Panc1 (cell line): ENCODE measurements around the gene FAM174C. TPM values are rescaled to one million over a fixed set of nuclear protein-coding genes. Genes with fewer than 3 reads are reported as not detected.

Experiments used
- ATAC-seq: fragments of 200-7000 bp; cut with Tn5 transposase; 2 replicates; pipeline ENCODE4 v1.9.1; 2020; ENCODE audit warnings: mild to moderate bottlenecking, moderate library complexity
- BruUV-seq: library from RNA; stranded (reverse); fragments of 400-500 nt; replicated peaks from 2 replicates; lab custom pipeline; 2021; lab: Mats Ljungman, UMichigan
- CTCF ChIA-PET: fragments of 300-600 bp; sonication (Branson Sonifier 250); formaldehyde crosslinking; loops from one replicate; lab custom pipeline; 2022; ENCODE audit warnings: antibody characterized with exemption; lab: Charles Lee
- POLR2A ChIA-PET: fragments of 300-600 bp; sonication (Branson Sonifier 250); formaldehyde crosslinking; loops from one replicate; lab custom pipeline; 2022; ENCODE audit warnings: antibody characterized with exemption; lab: Charles Lee
- DNase-seq: peaks from one replicate; pipeline ENCODE4 v3.0.0-alpha.2; 2010; ENCODE audit warnings: low read depth, low spot score
- H3K27ac ChIP-seq: 2 replicates; pipeline ENCODE4 v1.5.1; 2011; ENCODE audit warnings: mild to moderate bottlenecking, low read length, inconsistent platforms
- H3K27me3 ChIP-seq: fragments of 200-500 bp; sonication (Bioruptor generic); 2 replicates; pipeline ENCODE4 v1.6.0; 2014; ENCODE audit warnings: low read length, inconsistent platforms; ENCODE audit not compliant: control insufficient read depth, insufficient read depth
- H3K36me3 ChIP-seq: fragments of 200-500 bp; sonication (Bioruptor generic); 2 replicates; pipeline ENCODE4 v1.5.1; 2014; ENCODE audit warnings: inconsistent platforms, mild to moderate bottlenecking, low read length, moderate library complexity; ENCODE audit not compliant: control insufficient read depth, insufficient read depth
- H3K4me1 ChIP-seq: 2 replicates; pipeline ENCODE4 v1.5.1; 2011; ENCODE audit warnings: inconsistent platforms, mild to moderate bottlenecking, low read length, moderate library complexity; ENCODE audit not compliant: control insufficient read depth, insufficient read depth
- H3K4me3 ChIP-seq, 2 experiments: 2 replicates each; pipeline ENCODE4 v1.5.1; 2011 to 2012; ENCODE audit warnings: low read depth in 2 of 2, low read length in 2 of 2, mild to moderate bottlenecking in 2 of 2, inconsistent platforms in 1 of 2, moderate library complexity in 1 of 2
- H3K9me3 ChIP-seq: fragments of 200-500 bp; sonication (Bioruptor generic); 2 replicates; pipeline ENCODE4 v1.5.1; 2014; ENCODE audit warnings: low read depth, mild to moderate bottlenecking, inconsistent platforms, low read length, moderate library complexity; ENCODE audit not compliant: control insufficient read depth, insufficient read depth
- CTCF ChIP-seq: fragments of 450-650 bp; IDR thresholded peaks from 2 replicates; pipeline ENCODE4 v1.5.1; 2017; ENCODE audit warnings: mild to moderate bottlenecking
- POLR2AphosphoS5 ChIP-seq: IDR thresholded peaks from 2 replicates; pipeline ENCODE4 v1.6.1; 2012; ENCODE audit warnings: mild to moderate bottlenecking, low read depth, low read length, moderate library complexity
- REST ChIP-seq, 2 experiments: IDR thresholded peaks; 2 replicates each; pipeline ENCODE4 v1.6.1; 2011 to 2012; ENCODE audit warnings: low read depth in 2 of 2, control low read depth in 1 of 2, low read length in 1 of 2, mild to moderate bottlenecking in 1 of 2, moderate library complexity in 1 of 2; ENCODE audit not compliant: insufficient read depth in 1 of 2
- SIN3A ChIP-seq: IDR thresholded peaks from 2 replicates; pipeline ENCODE4 v1.6.1; 2012; ENCODE audit warnings: low read depth, mild to moderate bottlenecking, low read length, moderate library complexity, borderline replicate concordance; ENCODE audit not compliant: insufficient read depth
- TCF7L2 ChIP-seq: IDR thresholded peaks from 2 replicates; pipeline ENCODE4 v1.6.1; 2011; ENCODE audit warnings: mild to moderate bottlenecking, low read depth, low read length, inconsistent platforms
- in situ Hi-C: cut with HindIII; loops from 2 replicates; pipeline ENCODE4 v1.10.0; 2016; ENCODE audit warnings: low sequenced_read_pairs, low pct_unique_long_range_greater_than_20kb
- intact Hi-C: fragments of 100-400 bp; cut with micrococcal nuclease; formaldehyde crosslinking; loops from one replicate; pipeline ENCODE4 v1.10.0; 2022; ENCODE audit not compliant: unreplicated experiment
- total RNA-seq: library from RNA; stranded (reverse); gene quantifications from one replicate; pipeline ENCODE4 v1.2.1, GENCODE V29; 2021; ENCODE audit not compliant: unreplicated experiment

The FAM174C gene
- total RNA-seq, 1 experiment from 2014 or later = 133 TPM

GRCh38 chr19:1315470-1316166 lies 40.3 kb downstream of the FAM174C start:
- in situ Hi-C loops = no loop called here
- Histone ChIP-seq H3K4me1 (peaks cover 30% of the 10 kb centered on the region), H3K4me3 (peak overlapping the region; percentile 23 to 36), H3K27ac (no peak overlapping the region), H3K36me3 (no peaks in the 10 kb centered on the region), H3K27me3 (no peaks in the 10 kb centered on the region), H3K9me3 (no peaks in the 10 kb centered on the region)
- DNase-seq (no peak), ATAC-seq (peak; percentile 81)
- BruUV-seq = no TSS peak
- ChIA-PET POLR2A (interaction anchor here (0.7 to 0.8 kb wide), 2 partner anchors 46 to 356 kb away, joined by 3 read pairs; no protein-coding TSS in a partner anchor), CTCF (interaction anchor here (0.6 to 1.9 kb wide), 2 partner anchors 56 to 57 kb away, joined by 3 to 7 read pairs; no protein-coding TSS in a partner anchor)
- intact Hi-C loops = no loop called here
- no peak for TF ChIP-seq TCF7L2
- TF ChIP-seq SIN3A = no peak
- peak; percentile 91 for TF ChIP-seq CTCF

GRCh38 chr19:1316466-1316865 lies 41.1 kb downstream of the FAM174C start:
- intact Hi-C loops (no loop called here), in situ Hi-C loops (no loop called here)
- H3K27ac ChIP-seq = no peak overlapping the region
- H3K4me3 ChIP-seq = no peak overlapping the region
- H3K36me3 ChIP-seq = no peaks in the 10 kb centered on the region
- CTCF ChIA-PET = interaction anchor here (0.6 to 0.7 kb wide), 3 partner anchors 17 to 365 kb away, joined by 3 to 4 read pairs (median 3); no protein-coding TSS in a partner anchor
- peaks cover 25% of the 10 kb centered on the region for H3K4me1 ChIP-seq
- no peak for ATAC-seq
- no TSS peak for BruUV-seq
- H3K27me3 ChIP-seq = no peaks in the 10 kb centered on the region
- no peak for TF ChIP-seq TCF7L2
- TF ChIP-seq REST (IDR thresholded peaks at IDR 0.05; ENCODE audit: insufficient read depth in 1 of 2, low read depth in 2 of 2, low read length in 1 of 2) = no peak
- no peak for TF ChIP-seq CTCF
- TF ChIP-seq POLR2AphosphoS5 = no peak
- TF ChIP-seq SIN3A = no peak
- POLR2A ChIA-PET = no interaction called here
- no peak for DNase-seq
- no peaks in the 10 kb centered on the region for H3K9me3 ChIP-seq
